Endothelial cell of umbilical vein (primary cell): Measurements from ENCODE around the gene CLIC3.

ENCODE experiments used
- EZH2 ChIP-seq: IDR thresholded peaks from 2 replicates; pipeline ENCODE4 v1.6.1; 2012; ENCODE audit warnings: borderline replicate concordance, low read depth, mild to moderate bottlenecking, moderate library complexity, low read length, inconsistent platforms; ENCODE audit not compliant: severe bottlenecking
- FOS ChIP-seq: IDR thresholded peaks from 2 replicates; pipeline ENCODE4 v1.6.1; 2011; ENCODE audit warnings: mild to moderate bottlenecking, low read length, moderate library complexity, borderline replicate concordance; ENCODE audit not compliant: insufficient read depth
- JUN ChIP-seq: IDR thresholded peaks from 2 replicates; pipeline ENCODE4 v1.6.1; 2011; ENCODE audit warnings: borderline replicate concordance, low read depth; ENCODE audit not compliant: insufficient read length, insufficient read depth
- POLR2A ChIP-seq: IDR thresholded peaks from 2 replicates; pipeline ENCODE4 v1.6.1; 2012; ENCODE audit warnings: low read depth, mild to moderate bottlenecking, control low read depth, low read length
- POLR2AphosphoS5 ChIP-seq: IDR thresholded peaks from 2 replicates; pipeline ENCODE4 v1.6.1; 2012; ENCODE audit warnings: low read depth, mild to moderate bottlenecking, control low read depth, low read length, moderate library complexity; ENCODE audit not compliant: insufficient read depth
- TF ChIP-seq, protein P1 (sequence below), 2 donors: IDR thresholded peaks; 1 replicate in 1 of 2; 2 replicates in 1 of 2; pipeline ENCODE4 v1.5.1; 2011; ENCODE audit warnings: low read length in 2 of 2, mild to moderate bottlenecking in 2 of 2, moderate library complexity in 2 of 2, control low read depth in 1 of 2, inconsistent platforms in 1 of 2, low read depth in 1 of 2; ENCODE audit not compliant: insufficient read depth in 1 of 2; ENCODE audit errors: extremely low read depth in 1 of 2
- TF ChIP-seq, protein P2 (sequence below): IDR thresholded peaks from 2 replicates; pipeline ENCODE4 v1.6.1; 2011; ENCODE audit not compliant: insufficient read depth, insufficient read length

DNA sequence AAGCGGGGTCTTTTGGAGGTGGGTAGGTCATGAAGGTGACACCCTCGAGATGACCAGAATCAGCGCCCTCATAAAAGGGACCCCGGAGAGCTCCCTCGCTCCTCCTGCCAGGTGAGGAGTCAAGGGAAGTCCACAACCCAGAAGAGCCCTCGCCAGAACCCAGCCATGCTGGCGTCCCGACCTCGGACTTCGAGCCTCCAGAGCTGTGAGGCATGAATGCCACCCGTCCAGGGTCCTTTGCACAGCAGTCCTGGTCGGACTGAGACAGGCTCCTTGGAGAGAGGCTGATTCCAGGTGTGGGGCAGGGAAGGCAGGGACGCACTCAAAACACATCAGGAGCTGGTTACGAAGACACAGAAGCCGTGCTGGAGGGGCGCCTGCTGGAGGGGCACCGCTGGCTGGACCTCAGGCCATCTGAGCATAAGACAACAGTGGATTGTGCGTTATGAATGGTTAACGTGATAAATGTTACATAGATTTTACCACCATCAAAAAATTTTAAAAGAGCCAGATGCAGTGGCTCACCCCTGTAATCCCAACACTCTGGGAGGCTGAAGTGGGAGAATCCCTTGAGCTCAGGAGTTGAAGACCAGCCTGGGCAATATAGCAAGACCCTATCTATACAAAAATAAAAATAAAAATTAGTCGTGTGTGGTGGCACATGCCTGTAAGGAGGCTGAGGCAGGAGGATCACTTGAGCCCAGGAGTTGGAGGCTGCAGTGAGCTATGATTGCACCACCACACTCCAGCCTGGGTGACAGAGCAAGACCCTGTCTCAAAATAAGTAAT is 5.7 kb upstream of the CLIC3 start:
- TF ChIP-seq, protein P1, sequence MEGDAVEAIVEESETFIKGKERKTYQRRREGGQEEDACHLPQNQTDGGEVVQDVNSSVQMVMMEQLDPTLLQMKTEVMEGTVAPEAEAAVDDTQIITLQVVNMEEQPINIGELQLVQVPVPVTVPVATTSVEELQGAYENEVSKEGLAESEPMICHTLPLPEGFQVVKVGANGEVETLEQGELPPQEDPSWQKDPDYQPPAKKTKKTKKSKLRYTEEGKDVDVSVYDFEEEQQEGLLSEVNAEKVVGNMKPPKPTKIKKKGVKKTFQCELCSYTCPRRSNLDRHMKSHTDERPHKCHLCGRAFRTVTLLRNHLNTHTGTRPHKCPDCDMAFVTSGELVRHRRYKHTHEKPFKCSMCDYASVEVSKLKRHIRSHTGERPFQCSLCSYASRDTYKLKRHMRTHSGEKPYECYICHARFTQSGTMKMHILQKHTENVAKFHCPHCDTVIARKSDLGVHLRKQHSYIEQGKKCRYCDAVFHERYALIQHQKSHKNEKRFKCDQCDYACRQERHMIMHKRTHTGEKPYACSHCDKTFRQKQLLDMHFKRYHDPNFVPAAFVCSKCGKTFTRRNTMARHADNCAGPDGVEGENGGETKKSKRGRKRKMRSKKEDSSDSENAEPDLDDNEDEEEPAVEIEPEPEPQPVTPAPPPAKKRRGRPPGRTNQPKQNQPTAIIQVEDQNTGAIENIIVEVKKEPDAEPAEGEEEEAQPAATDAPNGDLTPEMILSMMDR (IDR thresholded peaks at IDR 0.05; ENCODE audit: extremely low read depth in 1 of 2, insufficient read depth in 1 of 2, low read depth in 1 of 2, low read length in 2 of 2), result no peak
- no peak for TF ChIP-seq EZH2
- TF ChIP-seq POLR2A, result no peak
- no peak for TF ChIP-seq POLR2AphosphoS5
- no peak for TF ChIP-seq FOS
- TF ChIP-seq JUN, result no peak
- TF ChIP-seq, protein P2, sequence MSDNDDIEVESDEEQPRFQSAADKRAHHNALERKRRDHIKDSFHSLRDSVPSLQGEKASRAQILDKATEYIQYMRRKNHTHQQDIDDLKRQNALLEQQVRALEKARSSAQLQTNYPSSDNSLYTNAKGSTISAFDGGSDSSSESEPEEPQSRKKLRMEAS, result no peak
